B cell (primary cell): ENCODE measurements around the gene RAB7B. TPM values are rescaled to one million over a fixed set of nuclear protein-coding genes. Genes with fewer than 3 reads are reported as not detected.
A peak's percentile ranks its signal among the peaks of the same experiment; 100 is the strongest.

Source experiments
- ATAC-seq: fragments of 200-7000 bp; cut with Tn5 transposase; one replicate; pipeline ENCODE4 v1.10.0; 2021; ENCODE audit warnings: low read depth, mild to moderate bottlenecking, moderate number of reproducible peaks, moderate library complexity
- CTCF ChIA-PET: fragments of 350-600 bp; sonication (Branson Sonifier 250); formaldehyde crosslinking; loops from one replicate; lab custom pipeline; 2021; ENCODE audit warnings: antibody characterized with exemption, inconsistent platforms; lab: Charles Lee
- POLR2A ChIA-PET: fragments of 350-600 bp; sonication (Branson Sonifier 250); formaldehyde crosslinking; loops from one replicate; lab custom pipeline; 2021; ENCODE audit warnings: antibody characterized with exemption; lab: Charles Lee
- DNase-seq: peaks from one replicate; pipeline ENCODE4 v3.0.0; 2013
- H2AFZ ChIP-seq: 2 replicates; pipeline ENCODE4 v1.6.1; 2012; ENCODE audit warnings: mild to moderate bottlenecking, low read depth, low read length; ENCODE audit not compliant: insufficient read depth, poor library complexity, severe bottlenecking
- H3K27ac ChIP-seq, 2 donors: 1 replicate in 1 of 2; 2 replicates in 1 of 2; pipeline ENCODE4 v1.5.1; 2012 to 2013; ENCODE audit warnings: low read length in 2 of 2, mild to moderate bottlenecking in 2 of 2, moderate library complexity in 1 of 2
- H3K27me3 ChIP-seq, 4 experiments: fragments of 200-600 bp in 1 of 4; sonication (generic) in 1 of 4; replicated peaks in 1 of 4; 1 replicate in 2 of 4; 2 replicates in 2 of 4; pipeline versions ENCODE4 v1.6.1 to v1.7.0; 2013 to 2016; ENCODE audit warnings: low read length in 3 of 4, mild to moderate bottlenecking in 2 of 4, mixed read lengths in 1 of 4, moderate library complexity in 1 of 4; ENCODE audit not compliant: insufficient read depth in 4 of 4, control insufficient read depth in 3 of 4; ENCODE audit errors: control extremely low read depth in 1 of 4
- H3K36me3 ChIP-seq, 2 experiments: replicated peaks in 1 of 2; 1 replicate in 1 of 2; 2 replicates in 1 of 2; pipeline versions ENCODE4 v1.6.1 to v1.7.1; 2013; ENCODE audit warnings: low read length in 1 of 2; ENCODE audit not compliant: insufficient read depth in 2 of 2, control insufficient read depth in 1 of 2; ENCODE audit errors: control extremely low read depth in 1 of 2, extremely low read depth in 1 of 2
- H3K4me1 ChIP-seq, 2 donors: fragments of 200-600 bp in 1 of 2; sonication (generic) in 1 of 2; 1 replicate in 1 of 2; 2 replicates in 1 of 2; pipeline versions ENCODE4 v1.5.1 to v1.6.1; 2013 to 2017; ENCODE audit warnings: low read length in 2 of 2; ENCODE audit not compliant: control insufficient read depth in 2 of 2, insufficient read depth in 2 of 2
- H3K4me2 ChIP-seq: replicated peaks from 2 replicates; pipeline ENCODE3; 2012; ENCODE audit warnings: mild to moderate bottlenecking, low read depth, low read length; ENCODE audit not compliant: poor library complexity, severe bottlenecking
- H3K4me3 ChIP-seq, 5 experiments: fragments of 200-600 bp in 1 of 5; sonication (generic) in 1 of 5; 1 replicate in 3 of 5; 2 replicates in 2 of 5; pipeline versions ENCODE4 v1.5.1 to v1.7.0; 2011 to 2016; ENCODE audit warnings: low read length in 4 of 5, mild to moderate bottlenecking in 4 of 5, low read depth in 2 of 5, control low read depth in 1 of 5, moderate library complexity in 1 of 5; ENCODE audit not compliant: insufficient read depth in 1 of 5; ENCODE audit errors: control extremely low read depth in 1 of 5, extremely low read depth in 1 of 5
- H3K79me2 ChIP-seq: fragments of 200-600 bp; sonication (generic); one replicate; pipeline ENCODE4 v1.6.0; 2016; ENCODE audit warnings: low read length; ENCODE audit not compliant: control insufficient read depth, insufficient read depth
- H3K9ac ChIP-seq: fragments of 200-600 bp; sonication (generic); 2 replicates; pipeline ENCODE4 v1.6.1; 2017; ENCODE audit warnings: mild to moderate bottlenecking, low read length, moderate library complexity
- H3K9me3 ChIP-seq, 3 donors: one replicate each; pipeline versions ENCODE4 v1.6.1 to v1.7.1; 2013; ENCODE audit warnings: low read length in 2 of 3; ENCODE audit not compliant: control insufficient read depth in 2 of 3, insufficient read depth in 1 of 3; ENCODE audit errors: control extremely low read depth in 1 of 3
- H4K20me1 ChIP-seq: 2 replicates; pipeline ENCODE4 v1.6.0; 2012; ENCODE audit warnings: mild to moderate bottlenecking, low read length; ENCODE audit not compliant: insufficient read depth, control insufficient read depth, poor library complexity, severe bottlenecking
- H3K27ac Mint-ChIP-seq: one replicate; pipeline ENCODE4 v1.8.0; 2021; ENCODE audit warnings: mixed read lengths
- H3K27me3 Mint-ChIP-seq: one replicate; pipeline ENCODE4 v1.8.0; 2021; ENCODE audit warnings: mixed read lengths
- H3K4me1 Mint-ChIP-seq: one replicate; pipeline ENCODE4 v1.8.0; 2021; ENCODE audit warnings: mixed read lengths
- H3K4me3 Mint-ChIP-seq: one replicate; pipeline ENCODE4 v1.8.0; 2021; ENCODE audit warnings: mixed read lengths
- H3K9me3 Mint-ChIP-seq: one replicate; pipeline ENCODE4 v1.8.0; 2022; ENCODE audit warnings: mixed read lengths; ENCODE audit not compliant: insufficient read depth
- EZH2 ChIP-seq: IDR thresholded peaks from 2 replicates; pipeline ENCODE4 v1.6.1; 2012; ENCODE audit warnings: borderline replicate concordance, low read depth, mild to moderate bottlenecking, moderate library complexity, low read length; ENCODE audit not compliant: insufficient read depth, poor library complexity, severe bottlenecking
- WGBS: methylation state at CpG from one replicate; pipeline ENCODE4 v1.1.5; 2013; ENCODE audit warnings: missing lambda C conversion rate; ENCODE audit not compliant: insufficient coverage; 5-methylcytosine and 5-hydroxymethylcytosine counted together
- intact Hi-C: fragments of 100-400 bp; cut with micrococcal nuclease; formaldehyde crosslinking; loops from one replicate; pipeline ENCODE4 v1.10.0; 2022
- polyA plus RNA-seq: library from polyadenylated mRNA; depleted of rRNA; stranded (reverse); fragments of >200 nt; gene quantifications from 2 replicates; pipeline ENCODE4 v1.2.3, GENCODE V29; 2012
- total RNA-seq, 2 donors: library from RNA; stranded (reverse); fragments of 120-200 nt in 1 of 2; gene quantifications; 1 replicate in 1 of 2; 2 replicates in 1 of 2; pipeline versions ENCODE4 v1.2.3 to v1.2.4, GENCODE V29; 2013 to 2022
- TF ChIP-seq, protein P1 (sequence below): fragments of 200-600 bp; IDR thresholded peaks from one replicate; pipeline ENCODE4 v1.8.0; 2022; ENCODE audit warnings: antibody characterized with exemption, mild to moderate bottlenecking

The RAB7B gene
- total and polyA plus RNA-seq, 2 donors (not counting 1 experiment from before 2014, with no cell fraction given) = not detected

DNA sequence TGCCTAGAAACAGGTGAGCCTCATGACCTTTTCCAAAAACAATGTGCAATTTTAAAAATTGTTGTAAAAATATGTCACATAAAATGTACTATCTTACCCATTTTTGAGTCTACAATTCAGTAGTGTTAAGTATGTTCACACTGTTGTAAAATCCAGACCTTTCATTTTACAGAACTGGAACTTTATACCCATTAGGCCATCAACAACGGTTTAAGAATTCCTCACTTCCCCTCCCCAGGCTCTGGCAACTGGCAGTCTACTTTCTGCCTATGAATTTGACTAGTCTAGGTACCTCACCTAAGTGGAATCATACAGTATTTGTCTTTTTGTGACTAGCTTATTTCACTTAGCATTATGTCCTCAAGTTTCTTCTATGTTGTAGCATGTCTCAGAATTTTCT is 11.9 kb upstream of the RAB7B start:
- no peaks in the 10 kb centered on the region for H3K79me2 ChIP-seq
- Mint-ChIP-seq H3K4me1 (peaks cover 32% of the 10 kb centered on the region), H3K27me3 (no peaks in the 10 kb centered on the region), H3K4me3 (no peak overlapping the region), H3K27ac (no peak overlapping the region), H3K9me3 (no peaks in the 10 kb centered on the region)
- no peaks in the 10 kb centered on the region for H3K9me3 ChIP-seq
- no peaks in the 10 kb centered on the region for H3K27me3 ChIP-seq
- no peak for DNase-seq
- 40% methylated on average over 1 of the region's 1 CpG for WGBS
- H3K36me3 ChIP-seq = no peaks in the 10 kb centered on the region
- no peak overlapping the region for H3K27ac ChIP-seq
- H3K4me1 ChIP-seq = peaks cover 21 to 24% of the 10 kb centered on the region in 2 donors
- CTCF ChIA-PET = interaction anchor here (0.7 to 1.1 kb wide), 2 partner anchors 38 to 223 kb away, joined by 3 to 4 read pairs; no protein-coding TSS in a partner anchor
- no peaks in the 10 kb centered on the region for H4K20me1 ChIP-seq
- no peak for TF ChIP-seq EZH2
- TF ChIP-seq, protein P1, sequence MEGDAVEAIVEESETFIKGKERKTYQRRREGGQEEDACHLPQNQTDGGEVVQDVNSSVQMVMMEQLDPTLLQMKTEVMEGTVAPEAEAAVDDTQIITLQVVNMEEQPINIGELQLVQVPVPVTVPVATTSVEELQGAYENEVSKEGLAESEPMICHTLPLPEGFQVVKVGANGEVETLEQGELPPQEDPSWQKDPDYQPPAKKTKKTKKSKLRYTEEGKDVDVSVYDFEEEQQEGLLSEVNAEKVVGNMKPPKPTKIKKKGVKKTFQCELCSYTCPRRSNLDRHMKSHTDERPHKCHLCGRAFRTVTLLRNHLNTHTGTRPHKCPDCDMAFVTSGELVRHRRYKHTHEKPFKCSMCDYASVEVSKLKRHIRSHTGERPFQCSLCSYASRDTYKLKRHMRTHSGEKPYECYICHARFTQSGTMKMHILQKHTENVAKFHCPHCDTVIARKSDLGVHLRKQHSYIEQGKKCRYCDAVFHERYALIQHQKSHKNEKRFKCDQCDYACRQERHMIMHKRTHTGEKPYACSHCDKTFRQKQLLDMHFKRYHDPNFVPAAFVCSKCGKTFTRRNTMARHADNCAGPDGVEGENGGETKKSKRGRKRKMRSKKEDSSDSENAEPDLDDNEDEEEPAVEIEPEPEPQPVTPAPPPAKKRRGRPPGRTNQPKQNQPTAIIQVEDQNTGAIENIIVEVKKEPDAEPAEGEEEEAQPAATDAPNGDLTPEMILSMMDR = no peak
- H3K9ac ChIP-seq = no peak overlapping the region
- no peak overlapping the region for H3K4me3 ChIP-seq
- no peak for ATAC-seq
- H3K4me2 ChIP-seq = no peak overlapping the region
- no peak overlapping the region for H2AFZ ChIP-seq
- intact Hi-C loops = no loop called here
- POLR2A ChIA-PET = no interaction called here

DNA sequence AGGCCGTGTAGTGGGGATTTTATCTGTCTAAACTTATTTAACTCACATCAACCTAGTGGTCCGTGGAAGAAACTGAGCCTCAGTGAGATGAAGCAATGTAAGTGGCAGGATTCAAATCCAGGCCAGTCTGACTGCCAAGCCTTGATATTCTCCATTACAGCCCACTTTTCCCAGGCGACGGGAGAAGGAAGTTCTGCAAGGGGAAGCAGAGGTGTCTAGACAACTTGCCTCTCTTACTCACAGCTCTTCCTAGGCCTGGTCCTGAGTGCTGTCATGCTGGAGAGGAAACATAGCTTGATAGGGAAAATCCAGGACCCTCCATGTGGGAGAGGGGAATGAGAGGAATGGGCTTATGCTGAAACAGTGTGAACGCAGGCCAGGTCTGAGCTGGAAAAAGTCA is 11.4 kb upstream of the RAB7B start:
- intact Hi-C loops = no loop called here
- H3K27ac ChIP-seq = no peak overlapping the region
- no peaks in the 10 kb centered on the region for H3K27me3 ChIP-seq
- TF ChIP-seq, protein P1 = no peak
- no peak for TF ChIP-seq EZH2
- no peak overlapping the region for H2AFZ ChIP-seq
- WGBS = 100% methylated on average over 2 of the region's 5 CpGs
- H4K20me1 ChIP-seq = no peaks in the 10 kb centered on the region
- H3K4me2 ChIP-seq = no peak overlapping the region
- H3K4me3 ChIP-seq = no peak overlapping the region
- no peak overlapping the region for H3K4me3 Mint-ChIP-seq
- no peaks in the 10 kb centered on the region for H3K9me3 Mint-ChIP-seq
- H3K9ac ChIP-seq = no peak overlapping the region
- H3K79me2 ChIP-seq = no peaks in the 10 kb centered on the region
- DNase-seq = no peak
- POLR2A ChIA-PET = no interaction called here
- H3K27ac Mint-ChIP-seq = peak overlapping the region; percentile 46
- no peaks in the 10 kb centered on the region for H3K9me3 ChIP-seq
- no peaks in the 10 kb centered on the region for H3K27me3 Mint-ChIP-seq
- ATAC-seq = no peak
- no peaks in the 10 kb centered on the region for H3K36me3 ChIP-seq
- H3K4me1 Mint-ChIP-seq = peaks cover 32% of the 10 kb centered on the region
- CTCF ChIA-PET = interaction anchor here (1.1 kb wide), 1 partner anchor 222 kb away, joined by 4 read pairs; no protein-coding TSS in a partner anchor
- peaks cover 21 to 24% of the 10 kb centered on the region in 2 donors for H3K4me1 ChIP-seq
